HG02571 (cell line): ENCODE data around the gene VILL.

ENCODE experiments used
- ATAC-seq: cut with Tn5 transposase; IDR thresholded peaks from one replicate; pipeline ENCODE4 v1.9.1; 2021; ENCODE audit warnings: mild to moderate bottlenecking, moderate library complexity; ENCODE audit not compliant: unreplicated experiment

Gene VILL

DNA sequence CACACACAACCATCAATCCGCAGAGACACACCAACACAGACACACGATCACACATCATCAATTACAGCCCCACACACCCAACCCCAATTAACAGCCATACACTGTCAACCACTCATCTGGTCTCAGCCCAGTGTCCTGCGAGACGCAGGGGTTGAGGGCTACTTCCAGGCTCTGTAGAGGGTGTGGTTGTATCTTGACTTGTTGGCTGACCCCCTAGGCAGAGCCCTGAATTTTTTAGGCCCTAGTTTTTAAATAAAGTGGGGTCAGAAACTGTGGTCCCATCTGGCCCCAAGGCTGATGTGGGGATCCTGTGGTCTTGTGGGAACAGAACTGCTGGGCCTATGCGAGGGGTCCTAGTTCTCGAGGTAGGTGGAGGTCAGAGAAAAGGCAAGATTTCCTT, 9.2 kb downstream of the VILL start:
- ATAC-seq = no peak

DNA sequence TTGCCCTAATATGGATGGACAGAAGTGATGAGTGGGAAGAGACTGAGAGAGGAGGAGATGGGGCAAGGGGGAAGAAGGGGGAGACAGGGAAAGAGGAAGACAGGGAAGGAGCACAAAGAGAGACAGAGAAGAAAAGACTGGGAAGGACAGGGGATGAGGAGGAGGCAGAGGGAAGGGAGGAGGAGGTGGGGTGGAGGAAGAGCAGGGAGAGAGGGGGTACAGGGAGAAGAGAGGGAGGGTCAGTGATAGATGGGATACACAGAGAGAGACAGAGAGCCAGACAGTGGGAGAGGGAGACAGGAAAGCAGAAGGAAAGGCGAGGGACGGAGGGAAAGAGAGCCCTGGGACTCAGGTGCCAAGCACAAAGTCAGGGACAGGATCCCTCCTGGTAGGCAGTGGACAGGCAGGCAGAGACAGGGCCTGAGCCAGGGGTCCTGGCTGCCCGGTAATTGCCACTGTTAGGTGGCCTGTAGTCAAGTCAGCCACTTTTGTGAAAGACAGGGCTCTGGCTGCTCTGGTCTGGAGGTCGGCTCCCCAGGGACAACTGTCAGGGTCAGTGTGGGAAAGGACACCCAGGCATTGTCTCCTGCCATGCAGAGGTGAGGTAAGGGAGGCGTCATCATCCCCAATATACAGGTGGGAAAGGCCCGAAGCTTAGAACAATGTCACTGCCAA, 9.8 kb downstream of the VILL start:
- no peak for ATAC-seq

DNA sequence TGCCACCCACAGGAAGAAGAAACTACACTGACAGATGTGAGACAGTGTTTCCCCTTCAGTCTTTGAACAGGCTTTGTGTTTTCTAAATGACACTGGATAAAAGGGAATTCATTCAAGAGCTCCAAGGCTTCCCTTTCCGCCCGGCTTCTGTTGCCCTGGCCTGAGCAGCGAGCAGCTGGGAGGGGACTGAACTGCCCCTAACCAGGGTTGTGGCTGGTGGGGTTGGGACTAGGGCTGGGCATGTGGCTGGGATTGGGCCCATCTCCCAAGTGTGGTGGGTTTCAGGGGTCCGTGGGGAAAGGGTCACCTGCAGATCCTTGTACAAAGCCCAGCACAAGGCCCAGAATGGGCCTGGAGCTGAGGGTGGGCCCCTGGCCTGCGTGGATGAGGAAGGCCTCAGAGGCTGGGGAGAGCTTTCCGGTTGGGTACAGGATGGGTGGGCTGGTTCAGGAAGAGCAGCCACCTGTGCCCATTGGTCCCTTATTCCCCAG, 10.4 kb downstream of the VILL start:
- no peak for ATAC-seq

DNA sequence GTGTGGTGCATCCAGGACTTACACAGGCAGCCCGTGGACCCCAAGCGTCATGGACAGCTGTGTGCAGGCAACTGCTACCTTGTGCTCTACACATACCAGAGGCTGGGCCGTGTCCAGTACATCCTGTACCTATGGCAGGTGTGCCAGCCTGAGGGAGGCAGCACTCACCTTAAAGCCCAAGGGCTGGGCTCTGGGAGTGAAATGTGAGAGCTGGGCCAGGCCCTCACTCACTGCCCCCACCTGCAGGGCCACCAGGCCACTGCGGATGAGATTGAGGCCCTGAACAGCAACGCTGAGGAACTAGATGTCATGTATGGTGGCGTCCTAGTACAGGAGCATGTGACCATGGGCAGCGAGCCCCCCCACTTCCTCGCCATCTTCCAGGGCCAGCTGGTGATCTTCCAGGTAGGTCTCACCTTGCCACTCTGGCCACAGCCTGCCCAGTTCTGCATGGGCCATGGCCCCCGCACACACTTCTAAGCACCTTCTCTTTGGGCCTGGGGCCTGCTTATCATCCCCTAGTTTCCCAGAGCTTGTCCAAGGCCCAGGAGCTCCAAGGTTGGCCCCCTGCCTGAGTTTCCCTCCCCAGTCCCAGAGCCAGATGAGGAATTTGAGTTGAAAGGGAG, 11.0 kb downstream of the VILL start:
- ATAC-seq = no peak

DNA sequence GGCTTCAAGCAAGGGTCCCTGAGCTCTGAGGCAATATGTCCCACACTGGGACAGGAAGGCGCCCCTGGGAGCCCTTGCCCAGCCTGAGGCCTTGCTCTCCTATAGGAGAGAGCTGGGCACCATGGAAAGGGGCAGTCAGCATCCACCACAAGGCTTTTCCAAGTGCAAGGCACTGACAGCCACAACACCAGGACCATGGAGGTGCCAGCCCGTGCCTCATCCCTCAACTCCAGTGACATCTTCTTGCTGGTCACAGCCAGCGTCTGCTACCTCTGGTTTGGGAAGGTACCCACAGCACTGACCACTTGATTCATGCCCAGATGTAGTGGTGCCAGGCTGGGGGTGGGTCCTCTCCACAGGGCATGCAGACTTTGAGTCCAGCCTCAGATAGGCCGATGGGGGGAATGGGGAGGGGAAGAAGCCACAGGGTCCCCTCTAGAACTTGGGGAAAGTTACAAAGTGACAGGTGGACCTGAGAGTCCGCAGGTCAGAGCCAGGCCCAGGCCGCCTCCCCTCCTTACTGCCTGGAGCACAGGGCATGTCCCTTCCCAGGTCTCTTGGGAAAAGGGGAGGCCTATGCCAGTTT, 11.8 kb downstream of the VILL start:
- no peak for ATAC-seq

DNA sequence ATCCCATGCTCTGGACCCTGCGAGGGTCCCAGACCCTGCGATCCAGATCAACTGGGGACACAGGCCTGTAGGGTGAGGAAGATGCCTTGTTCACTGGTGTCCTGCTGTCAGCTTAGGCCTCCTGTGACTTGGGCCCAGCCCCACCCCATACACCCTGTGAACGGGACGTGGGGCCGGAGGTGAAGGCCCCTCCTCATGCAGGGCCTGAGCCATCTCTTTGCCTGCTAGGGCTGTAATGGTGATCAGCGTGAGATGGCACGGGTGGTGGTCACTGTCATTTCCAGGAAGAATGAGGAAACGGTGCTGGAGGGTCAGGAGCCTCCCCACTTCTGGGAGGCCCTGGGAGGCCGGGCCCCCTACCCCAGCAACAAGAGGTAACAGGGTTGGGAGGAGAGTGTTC, 12.4 kb downstream of the VILL start:
- no peak for ATAC-seq

DNA sequence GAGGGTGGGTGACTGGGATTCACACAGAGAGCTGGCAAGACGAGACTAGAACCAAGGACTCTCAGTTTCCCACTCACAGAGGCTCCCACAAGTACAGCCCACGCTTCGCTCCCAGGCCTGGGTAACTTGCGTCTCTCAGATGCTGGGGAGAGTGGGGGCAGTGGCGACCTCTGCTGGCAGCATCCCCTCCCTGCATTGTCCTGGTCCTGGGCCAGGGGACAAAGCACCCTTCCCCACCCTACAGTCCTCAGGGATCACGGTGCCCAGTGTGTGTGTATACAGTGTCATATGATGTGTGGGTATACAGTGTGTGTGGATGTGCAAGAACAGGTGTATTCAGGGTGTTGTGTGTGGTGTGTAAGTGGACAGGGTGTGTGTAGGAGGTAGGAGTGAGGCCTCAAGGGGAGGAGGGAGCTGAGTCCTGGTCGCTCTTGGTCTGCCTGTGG, 12.8 kb downstream of the VILL start:
- no peak for ATAC-seq

DNA sequence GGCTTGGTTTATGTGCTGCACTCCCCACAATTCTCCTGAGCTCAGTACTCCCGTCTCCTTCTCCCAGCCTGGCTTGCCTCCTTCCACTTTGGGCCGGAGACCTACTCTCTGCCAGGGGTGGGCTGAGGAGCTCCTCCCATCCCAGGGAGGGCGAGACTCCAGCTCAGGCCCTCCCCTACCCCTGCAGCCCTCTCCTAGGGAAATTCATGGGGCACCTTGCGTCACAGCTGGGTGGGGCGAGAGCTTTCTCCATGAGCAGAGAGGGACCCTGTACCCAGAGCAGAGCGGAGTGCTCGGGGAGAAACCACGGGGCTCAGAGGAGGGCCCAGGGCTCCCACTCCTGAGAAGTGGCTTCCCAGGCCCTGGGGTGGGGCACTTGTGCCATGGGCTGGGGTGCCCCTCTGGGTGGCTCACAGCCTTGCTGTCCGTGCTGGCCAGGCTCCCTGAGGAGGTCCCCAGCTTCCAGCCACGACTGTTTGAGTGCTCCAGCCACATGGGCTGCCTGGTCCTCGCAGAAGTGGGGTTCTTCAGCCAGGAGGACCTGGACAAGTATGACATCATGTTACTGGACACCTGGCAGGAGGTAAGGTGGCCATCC, 13.3 kb downstream of the VILL start:
- no peak for ATAC-seq

DNA sequence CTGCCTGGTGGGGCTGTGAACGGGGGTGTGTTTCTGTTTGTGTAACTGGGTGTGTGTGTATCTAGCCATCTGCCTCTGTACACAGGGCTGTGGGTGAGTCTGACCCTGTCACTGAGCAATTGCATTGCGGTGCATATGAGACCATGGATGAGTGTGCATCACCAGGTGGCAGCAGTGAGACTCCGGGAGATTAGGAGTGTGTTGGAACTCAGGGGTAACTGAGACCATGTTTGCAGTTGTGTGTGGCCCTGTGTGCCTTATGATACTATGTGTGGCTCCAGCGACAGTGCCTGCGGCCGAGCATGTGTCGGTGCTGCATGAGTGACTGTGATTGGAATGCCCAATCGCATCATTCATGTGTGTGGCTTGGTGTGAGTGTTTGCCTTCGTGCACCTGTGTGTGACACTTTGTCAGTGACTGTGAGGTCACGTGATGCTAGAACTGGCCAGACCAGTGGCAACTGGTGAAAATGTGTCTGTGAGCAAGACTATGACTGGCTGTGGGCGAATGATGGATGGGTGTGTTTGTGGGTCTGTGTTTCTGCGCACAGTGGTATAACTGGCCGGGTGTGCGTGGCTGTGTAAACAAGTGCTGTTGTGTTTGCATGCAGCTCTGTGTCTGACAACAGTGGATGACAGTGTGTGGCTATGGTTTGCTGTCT, 14.0 kb downstream of the VILL start:
- no peak for ATAC-seq

DNA sequence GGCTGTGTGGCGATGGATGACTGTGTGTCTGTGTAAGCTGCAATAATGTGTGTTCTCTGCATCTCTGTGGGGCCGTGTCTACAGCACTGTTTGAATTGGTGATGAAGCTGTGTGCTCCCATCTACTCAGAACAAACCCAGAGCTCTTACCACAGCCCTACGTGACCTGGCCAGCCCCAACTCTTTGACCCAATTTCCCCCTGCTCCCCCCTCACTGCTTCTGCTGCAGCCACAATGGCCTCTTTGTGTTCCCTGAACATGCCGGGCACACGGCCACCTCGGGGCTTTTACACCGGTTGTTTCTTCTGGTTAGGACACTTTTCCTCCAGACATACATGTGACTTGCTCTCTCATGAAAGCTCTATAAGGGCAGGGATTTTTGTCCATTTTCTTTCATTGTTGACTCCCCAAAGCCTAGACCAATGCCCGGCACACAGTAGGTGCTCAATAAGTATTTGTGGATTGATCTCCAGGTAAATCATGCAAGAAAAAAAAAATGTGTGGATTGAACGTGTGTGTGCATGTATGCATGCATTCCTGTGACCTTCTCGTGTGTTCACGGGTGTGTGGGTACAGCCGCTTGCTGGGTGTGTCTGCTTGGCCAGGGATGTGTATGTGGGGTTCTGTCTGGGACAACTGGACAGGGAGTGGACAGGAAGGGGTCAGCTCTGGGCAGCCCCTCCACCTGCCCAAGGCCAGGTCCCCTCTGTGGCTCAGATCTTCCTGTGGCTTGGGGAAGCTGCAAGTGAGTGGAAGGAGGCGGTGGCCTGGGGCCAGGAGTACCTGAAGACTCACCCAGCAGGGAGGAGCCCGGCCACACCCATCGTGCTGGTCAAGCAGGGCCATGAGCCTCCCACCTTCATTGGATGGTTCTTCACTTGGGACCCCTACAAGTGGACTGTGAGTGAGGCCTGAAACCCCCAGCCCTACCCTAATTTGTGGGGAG, 14.8 kb downstream of the VILL start:
- no peak for ATAC-seq

DNA sequence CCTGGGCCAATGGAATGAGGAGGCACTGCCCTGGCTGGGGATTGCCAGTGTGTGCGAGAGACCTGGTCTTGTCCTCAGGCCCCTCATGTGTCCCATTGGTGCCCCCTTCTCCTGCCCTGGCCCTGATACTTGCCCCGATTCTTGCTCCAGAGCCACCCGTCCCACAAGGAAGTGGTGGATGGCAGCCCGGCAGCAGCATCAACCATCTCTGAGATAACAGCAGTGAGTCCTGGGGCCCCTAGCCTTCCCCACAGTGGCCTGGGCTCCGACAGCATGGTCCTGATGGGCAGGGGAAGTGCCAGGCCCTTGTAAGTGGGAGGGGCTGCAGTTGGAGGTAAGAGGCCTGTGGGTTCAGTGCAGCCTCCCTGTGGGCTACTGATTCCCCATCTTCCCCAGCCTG, 15.4 kb downstream of the VILL start:
- ATAC-seq = no peak

DNA sequence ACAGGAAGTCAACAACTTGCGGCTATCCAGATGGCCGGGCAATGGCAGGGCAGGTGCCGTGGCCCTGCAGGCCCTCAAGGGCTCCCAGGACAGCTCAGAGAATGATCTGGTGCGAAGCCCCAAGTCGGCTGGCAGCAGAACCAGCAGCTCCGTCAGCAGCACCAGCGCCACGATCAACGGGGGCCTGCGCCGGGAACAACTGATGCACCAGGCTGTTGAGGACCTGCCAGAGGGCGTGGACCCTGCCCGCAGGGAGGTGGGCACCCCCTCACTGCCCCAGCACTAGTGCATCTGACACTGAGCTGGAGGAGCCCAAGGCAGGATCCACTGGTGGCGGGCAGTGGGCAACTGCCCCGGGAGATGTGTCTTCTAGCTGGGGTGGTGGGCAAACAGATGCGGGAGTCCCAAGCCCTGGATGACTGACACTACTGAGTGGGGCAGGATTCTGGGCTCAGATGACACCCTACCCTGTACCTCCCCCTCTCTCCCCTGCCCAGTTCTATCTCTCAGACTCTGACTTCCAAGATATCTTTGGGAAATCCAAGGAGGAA, 15.9 kb downstream of the VILL start:
- no peak for ATAC-seq

DNA sequence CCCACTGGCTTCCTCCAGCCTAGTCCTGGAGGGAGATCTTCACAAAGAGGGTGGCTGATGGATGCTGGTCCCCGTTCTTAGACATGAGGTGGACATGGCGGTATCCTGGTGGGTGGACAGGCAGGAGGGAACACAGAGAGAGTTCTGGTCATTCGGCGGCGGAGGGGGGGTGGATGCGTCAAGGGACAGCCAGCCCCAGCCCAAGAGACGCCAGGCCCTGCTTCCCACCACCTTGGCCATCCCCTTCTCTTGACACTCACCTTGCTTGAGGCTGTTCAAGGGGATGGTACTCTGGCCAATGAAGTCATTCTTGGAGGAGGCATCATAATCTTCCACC, 17.1 kb downstream of the VILL start:
- ATAC-seq = no peak

DNA sequence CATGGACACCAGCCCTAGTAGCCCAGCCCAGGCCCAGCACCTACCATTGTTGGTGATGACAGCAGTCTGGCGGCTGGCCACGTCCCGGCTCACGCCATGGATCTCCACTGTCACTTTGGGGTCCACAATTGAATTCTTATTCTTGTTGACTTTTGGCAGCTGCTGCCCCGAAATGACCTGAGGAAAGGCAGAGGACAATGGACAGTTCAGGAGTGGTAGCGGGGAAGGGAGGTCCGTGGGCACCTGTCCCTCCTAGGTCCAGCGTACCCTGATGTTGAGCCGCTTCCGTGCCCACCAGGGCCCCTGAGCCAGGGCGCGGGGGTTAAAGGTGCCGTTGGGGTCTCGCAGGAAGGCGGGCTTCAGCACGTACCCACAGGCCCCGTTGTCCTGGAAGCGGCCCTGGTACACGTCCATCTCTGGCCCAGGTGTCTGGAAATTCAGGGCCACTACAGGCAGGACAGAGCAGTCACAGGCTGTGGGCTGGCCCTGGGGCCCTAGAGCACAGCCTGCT, 17.7 kb downstream of the VILL start:
- ATAC-seq = no peak

DNA sequence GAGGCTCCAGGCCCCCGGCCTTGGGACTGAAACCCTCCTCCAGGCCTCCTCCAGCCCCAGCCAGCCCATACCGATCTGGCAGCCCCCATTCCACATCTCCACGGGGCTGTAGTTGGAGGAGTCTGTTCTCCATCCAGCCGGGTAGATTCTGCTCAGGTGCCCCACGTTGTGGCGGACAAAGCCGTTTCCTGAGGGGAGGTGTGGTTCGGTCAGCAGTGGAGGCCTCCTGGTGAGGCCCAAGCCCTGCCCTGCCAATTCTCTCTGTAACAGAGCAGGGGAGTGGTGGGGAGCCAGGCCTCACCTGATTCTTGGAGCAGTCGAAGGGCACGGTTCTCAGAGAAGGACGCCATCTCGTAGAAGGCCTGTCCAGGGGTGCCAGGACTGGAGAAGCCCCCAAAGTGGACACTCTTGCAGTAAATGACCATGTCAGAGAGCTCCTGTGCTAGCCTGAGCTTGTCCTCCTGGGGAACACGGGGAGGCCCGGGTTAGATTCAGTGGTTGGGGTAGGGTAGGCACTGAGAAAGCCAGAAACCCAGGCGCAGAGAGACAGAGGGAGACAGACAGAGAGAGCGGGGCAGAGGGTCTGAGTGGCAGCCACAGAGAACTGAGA, 18.5 kb downstream of the VILL start:
- ATAC-seq = no peak

DNA sequence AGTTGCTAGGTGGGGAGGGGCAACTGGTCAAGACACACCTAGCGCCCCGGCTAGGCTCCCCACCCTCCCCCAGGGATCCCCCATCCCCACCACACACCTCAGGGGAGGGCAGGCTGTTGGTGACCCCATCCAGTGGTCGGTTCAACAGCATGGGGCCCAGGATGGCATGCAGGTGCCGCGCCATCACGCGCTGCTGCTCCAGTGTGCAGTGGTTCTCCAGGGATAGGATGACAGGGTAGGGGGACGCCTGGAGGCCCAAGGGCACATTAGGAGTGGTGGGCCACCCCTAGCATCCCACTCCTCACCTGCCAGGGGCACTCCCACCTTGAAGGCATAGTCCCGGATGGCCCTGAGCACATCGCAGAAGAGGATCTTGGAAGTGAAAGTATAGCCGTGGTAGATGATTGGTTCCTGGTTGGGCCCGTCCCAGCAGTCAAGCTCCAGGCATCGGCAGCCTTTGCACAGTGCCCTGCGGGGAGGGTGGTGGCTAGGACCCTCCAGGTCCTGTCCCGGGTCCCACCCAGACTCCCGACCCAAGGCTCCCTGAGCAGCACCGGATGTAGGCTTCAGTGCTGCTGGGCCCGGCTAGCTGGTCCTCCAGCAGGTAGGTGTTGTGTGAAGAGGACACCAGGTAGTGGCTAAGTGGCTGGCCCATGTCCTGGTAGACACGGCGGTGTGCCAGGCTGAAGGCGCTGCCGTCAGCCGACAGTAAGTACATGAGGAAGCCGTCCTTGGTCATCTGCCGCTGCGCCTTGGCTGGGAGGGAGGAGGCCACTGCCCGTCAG, 19.4 kb downstream of the VILL start:
- ATAC-seq = no peak

DNA sequence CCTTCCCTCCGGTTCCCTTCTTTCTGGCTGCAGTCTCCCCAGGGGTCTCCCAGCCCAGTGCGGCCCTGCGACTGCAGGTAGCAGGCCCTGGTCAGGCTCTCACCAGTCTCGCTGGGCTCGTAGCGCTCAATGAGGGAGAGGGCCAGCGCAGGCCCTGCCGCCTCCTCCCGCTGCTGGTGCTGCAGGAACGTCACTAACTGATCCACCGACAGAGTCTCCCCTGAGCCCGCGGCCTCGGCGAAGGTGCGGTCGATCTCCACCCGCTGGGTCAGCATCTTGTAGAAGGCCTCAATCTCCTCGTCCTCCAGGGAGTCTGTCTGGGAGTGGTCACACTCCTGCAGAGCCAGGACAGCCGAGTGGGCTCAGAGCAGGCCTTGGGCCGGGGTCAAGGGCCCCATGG, 20.5 kb downstream of the VILL start:
- no peak for ATAC-seq

DNA sequence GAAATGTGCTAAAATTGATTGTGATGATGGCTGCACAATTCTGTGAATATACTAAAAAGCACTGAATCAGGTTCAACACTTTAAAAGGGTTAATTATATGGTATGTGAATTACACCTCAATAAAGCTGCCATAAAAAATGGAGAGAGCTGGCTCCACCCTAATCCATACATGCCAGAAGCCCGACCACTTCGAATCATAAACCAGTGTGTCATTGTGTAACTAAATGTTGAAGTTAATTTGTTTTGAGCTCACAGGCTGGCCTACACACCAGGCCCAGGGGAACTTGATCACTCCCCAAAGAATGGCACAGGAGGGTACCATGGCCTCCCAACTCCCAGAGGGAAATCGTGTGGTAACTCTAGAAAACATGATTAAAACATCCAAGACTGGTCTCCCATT, 24.9 kb downstream of the VILL start:
- no peak for ATAC-seq

DNA sequence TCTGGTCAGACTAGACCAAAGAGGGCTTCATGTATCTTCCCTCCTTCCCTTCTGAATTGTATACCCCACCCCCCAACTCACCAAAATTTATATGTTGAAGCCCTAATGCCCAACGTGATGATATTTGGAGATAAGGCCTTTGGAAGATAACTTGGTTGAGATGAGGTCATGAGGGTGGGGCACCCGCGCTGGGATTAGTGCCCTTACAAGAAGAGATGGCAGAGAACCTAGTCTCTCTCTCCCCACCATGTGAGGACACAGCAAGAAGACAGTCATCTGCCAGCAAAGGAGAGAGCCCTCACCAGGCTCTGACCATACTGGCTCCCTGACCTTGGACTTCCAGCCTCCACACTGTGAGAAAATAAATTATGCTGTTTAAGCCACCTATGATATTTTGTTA, 25.4 kb downstream of the VILL start:
- no peak for ATAC-seq
